ENCODE measurements around the gene UCN2. TPM values are rescaled to one million over a fixed set of nuclear protein-coding genes. Genes with fewer than 3 reads are reported as not detected.

UCN2 gene
- total and polyA plus RNA-seq, 2 of the 4 experiments (the other 2 are of a cell fraction) = 0.54 to 2.7 TPM

DNA sequence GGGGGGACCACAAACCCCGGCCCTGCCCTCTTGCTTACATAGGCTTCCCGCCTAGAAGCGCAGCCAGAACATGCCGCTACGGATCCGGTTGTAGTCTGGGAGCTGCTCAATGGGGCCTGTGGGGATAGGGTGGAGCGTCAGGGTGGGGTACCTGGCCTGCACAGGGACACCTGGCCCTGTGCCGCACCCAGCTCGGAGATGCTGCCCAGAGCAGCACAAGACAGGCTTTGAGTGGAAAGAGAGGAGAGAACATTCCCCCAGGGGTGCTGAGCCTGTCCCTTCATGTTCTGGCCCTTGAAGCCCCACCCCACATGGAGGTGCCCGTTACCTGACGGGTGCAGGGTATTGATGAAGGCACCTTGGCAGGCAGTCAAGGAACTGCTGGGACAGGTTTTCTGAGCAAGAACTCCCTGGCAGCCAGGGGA, 35.5 kb upstream of the UCN2 start:
- peak overlapping the region; percentile 90 for H2AK9ac ChIP-seq (replicated peaks; ENCODE audit: low read depth, low read length, poor library complexity)
- H3K18ac ChIP-seq (ENCODE audit: low read depth, low read length) = peak overlapping the region; percentile 15
- H3K4me2 ChIP-seq (ENCODE audit: low read depth, low read length) = peak overlapping the region; percentile 21
- peak overlapping the region; percentile 67; the same call in 2 of the 3 replicates for H2BK15ac ChIP-seq (ENCODE audit: low read depth, low read length)
- H3K36me3 ChIP-seq (ENCODE audit: control insufficient read depth, insufficient read depth, low read length) = peaks cover 56% of the 10 kb centered on the region
- peak overlapping the region; percentile 97 for H2BK5ac ChIP-seq (ENCODE audit: low read depth, low read length, poor library complexity, severe bottlenecking)
- H3K9me3 ChIP-seq (ENCODE audit: control insufficient read depth, insufficient read depth, low read length) = no peaks in the 10 kb centered on the region
- H3K27me3 ChIP-seq (ENCODE audit: control insufficient read depth, insufficient read depth, low read length) = no peaks in the 10 kb centered on the region
- peak overlapping the region; percentile 79 for H2AFZ ChIP-seq (replicated peaks; ENCODE audit: low read length, poor library complexity)
- ChIA-PET CTCF (interaction anchor here (0.9 kb wide), 1 partner anchor 10 kb away, joined by 3 read pairs; the partner anchor contains the start of gene UQCRC1), POLR2A (ENCODE audit: unreplicated experiment) (interaction anchor here (0.6 kb wide), 1 partner anchor 12 kb away, joined by 5 read pairs; no protein-coding TSS in a partner anchor)
- peak overlapping the region; percentile 82 for H4K91ac ChIP-seq (ENCODE audit: insufficient read depth, low read depth, low read length)
- peaks cover 53% of the 10 kb centered on the region for H3K4me1 ChIP-seq (ENCODE audit: control insufficient read depth, insufficient read depth, low read length)
- H2AK5ac ChIP-seq (ENCODE audit: low read depth, low read length) = peak overlapping the region; percentile 96
- TF ChIP-seq, protein P1, sequence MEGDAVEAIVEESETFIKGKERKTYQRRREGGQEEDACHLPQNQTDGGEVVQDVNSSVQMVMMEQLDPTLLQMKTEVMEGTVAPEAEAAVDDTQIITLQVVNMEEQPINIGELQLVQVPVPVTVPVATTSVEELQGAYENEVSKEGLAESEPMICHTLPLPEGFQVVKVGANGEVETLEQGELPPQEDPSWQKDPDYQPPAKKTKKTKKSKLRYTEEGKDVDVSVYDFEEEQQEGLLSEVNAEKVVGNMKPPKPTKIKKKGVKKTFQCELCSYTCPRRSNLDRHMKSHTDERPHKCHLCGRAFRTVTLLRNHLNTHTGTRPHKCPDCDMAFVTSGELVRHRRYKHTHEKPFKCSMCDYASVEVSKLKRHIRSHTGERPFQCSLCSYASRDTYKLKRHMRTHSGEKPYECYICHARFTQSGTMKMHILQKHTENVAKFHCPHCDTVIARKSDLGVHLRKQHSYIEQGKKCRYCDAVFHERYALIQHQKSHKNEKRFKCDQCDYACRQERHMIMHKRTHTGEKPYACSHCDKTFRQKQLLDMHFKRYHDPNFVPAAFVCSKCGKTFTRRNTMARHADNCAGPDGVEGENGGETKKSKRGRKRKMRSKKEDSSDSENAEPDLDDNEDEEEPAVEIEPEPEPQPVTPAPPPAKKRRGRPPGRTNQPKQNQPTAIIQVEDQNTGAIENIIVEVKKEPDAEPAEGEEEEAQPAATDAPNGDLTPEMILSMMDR (conservative IDR thresholded peaks at IDR 0.05; ENCODE audit: low read depth, low read length) = no peak
- TF ChIP-seq, protein P2, sequence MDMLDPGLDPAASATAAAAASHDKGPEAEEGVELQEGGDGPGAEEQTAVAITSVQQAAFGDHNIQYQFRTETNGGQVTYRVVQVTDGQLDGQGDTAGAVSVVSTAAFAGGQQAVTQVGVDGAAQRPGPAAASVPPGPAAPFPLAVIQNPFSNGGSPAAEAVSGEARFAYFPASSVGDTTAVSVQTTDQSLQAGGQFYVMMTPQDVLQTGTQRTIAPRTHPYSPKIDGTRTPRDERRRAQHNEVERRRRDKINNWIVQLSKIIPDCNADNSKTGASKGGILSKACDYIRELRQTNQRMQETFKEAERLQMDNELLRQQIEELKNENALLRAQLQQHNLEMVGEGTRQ (IDR thresholded peaks at IDR 0.05; ENCODE audit: low read depth, low read length) = no peak
- TF ChIP-seq SMC3 (IDR thresholded peaks at IDR 0.05; ENCODE audit: low read depth, low read length) (no peak), RCOR1 (IDR thresholded peaks at IDR 0.05; ENCODE audit: insufficient replicate concordance, low read length) (no peak), NFE2L2 (IDR thresholded peaks at IDR 0.05; ENCODE audit: low read depth, low read length) (no peak), CEBPB (IDR thresholded peaks at IDR 0.05; ENCODE audit: low read depth, low read length) (no peak), RFX5 (IDR thresholded peaks at IDR 0.05; ENCODE audit: low read depth, low read length) (no peak), POLR2A (IDR thresholded peaks at IDR 0.05; ENCODE audit: low read depth, low read length) (no peak), MAFK (IDR thresholded peaks at IDR 0.05; ENCODE audit: low read depth, low read length) (no peak), MXI1 (IDR thresholded peaks at IDR 0.05; ENCODE audit: borderline replicate concordance, low read depth, low read length) (no peak), MAZ (IDR thresholded peaks at IDR 0.05; ENCODE audit: borderline replicate concordance, low read depth, low read length) (no peak), RAD21 (IDR thresholded peaks at IDR 0.05; ENCODE audit: low read length) (no peak), FOS (IDR thresholded peaks at IDR 0.05; ENCODE audit: low read depth, low read length) (no peak), CHD1 (IDR thresholded peaks at IDR 0.05; ENCODE audit: low read depth, low read length) (no peak), BHLHE40 (IDR thresholded peaks at IDR 0.05; ENCODE audit: low read depth, low read length) (no peak)
- TF ChIP-seq, protein P3, sequence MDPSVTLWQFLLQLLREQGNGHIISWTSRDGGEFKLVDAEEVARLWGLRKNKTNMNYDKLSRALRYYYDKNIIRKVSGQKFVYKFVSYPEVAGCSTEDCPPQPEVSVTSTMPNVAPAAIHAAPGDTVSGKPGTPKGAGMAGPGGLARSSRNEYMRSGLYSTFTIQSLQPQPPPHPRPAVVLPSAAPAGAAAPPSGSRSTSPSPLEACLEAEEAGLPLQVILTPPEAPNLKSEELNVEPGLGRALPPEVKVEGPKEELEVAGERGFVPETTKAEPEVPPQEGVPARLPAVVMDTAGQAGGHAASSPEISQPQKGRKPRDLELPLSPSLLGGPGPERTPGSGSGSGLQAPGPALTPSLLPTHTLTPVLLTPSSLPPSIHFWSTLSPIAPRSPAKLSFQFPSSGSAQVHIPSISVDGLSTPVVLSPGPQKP (IDR thresholded peaks at IDR 0.05; ENCODE audit: borderline replicate concordance, low read depth, low read length) = no peak
- DNase-seq (no peak), ATAC-seq (ENCODE audit: low read depth) (no peak)
- peak overlapping the region; percentile 69 for H3K56ac ChIP-seq (ENCODE audit: extremely low read depth, insufficient read depth, low read length)
- H3K4ac ChIP-seq (ENCODE audit: low read depth, low read length) = peak overlapping the region; percentile 99
- peak overlapping the region; percentile 38 for H4K5ac ChIP-seq (ENCODE audit: low read depth, low read length)
- no peak overlapping the region for H3K4me3 ChIP-seq (ENCODE audit: insufficient read depth, low read depth, low read length)
- H3K14ac ChIP-seq (replicated peaks; ENCODE audit: low read depth, low read length) = peak overlapping the region; percentile 77
- peaks cover 42% of the 10 kb centered on the region for H3K9me1 ChIP-seq (ENCODE audit: insufficient read depth, low read length)
- peak overlapping the region; percentile 87 for H2BK20ac ChIP-seq (ENCODE audit: low read depth, low read length)
- H3K27ac ChIP-seq (ENCODE audit: insufficient read depth, low read length) = peak overlapping the region; percentile 94
- in situ Hi-C loops (cut with MboI; ENCODE audit: low sequenced_read_pairs) (no loop called here), intact Hi-C loops (cut with micrococcal nuclease) (no loop called here), dilution Hi-C loops (cut with HindIII; ENCODE audit: low sequenced_read_pairs, unreplicated experiment) (no loop called here)
- BruUV-seq (replicated peaks) = no TSS peak
- peak overlapping the region; percentile 40 for H3K9ac ChIP-seq (ENCODE audit: low read depth, low read length)
- peaks cover 16 to 76% of the 10 kb centered on the region in 2 experiments; a peak in 3 of 4 replicates for H3K79me1 ChIP-seq (ENCODE audit: low read depth in 1 of 2, low read length in 2 of 2)
- H2BK120ac ChIP-seq (ENCODE audit: low read depth, low read length) = peak overlapping the region; percentile 85
- H4K8ac ChIP-seq (ENCODE audit: low read depth in 2 of 2, low read length in 2 of 2) = peak overlapping the region; percentile 46 to 83
- peaks cover 19% of the 10 kb centered on the region for H4K20me1 ChIP-seq (ENCODE audit: insufficient read depth, low read length)
- H3K23ac ChIP-seq (ENCODE audit: low read depth, low read length) = peak overlapping the region; percentile 89; the same call in 1 of the 2 replicates
- WGBS, 2 experiments (ENCODE audit: extremely low coverage in 2 of 2, insufficient read length in 1 of 2) = 46% methylated on average over 5 of the region's 11 CpGs; no CpG with 5 or more reads in 1 of the 2 experiments
